H1 (cell line): Measurements from ENCODE around the gene CAPN11. TPM values are rescaled to one million over a fixed set of nuclear protein-coding genes. Genes with fewer than 3 reads are reported as not detected.

ENCODE experiments used
- CEBPB ChIP-seq: IDR thresholded peaks from 2 replicates; pipeline ENCODE4 v1.6.1; 2012; ENCODE audit warnings: low read depth, low read length
- CHD2 ChIP-seq: IDR thresholded peaks from 2 replicates; pipeline ENCODE4 v1.6.1; 2012; ENCODE audit warnings: low read length, improper control_type of control experiment
- CHD7 ChIP-seq: fragments of 300-600 bp; sonication (generic); IDR thresholded peaks from 2 replicates; pipeline ENCODE4 v1.7.1; 2012; ENCODE audit warnings: low read length, moderate library complexity, mild to moderate bottlenecking, inconsistent platforms; ENCODE audit not compliant: insufficient replicate concordance
- EZH2 ChIP-seq: fragments of 200-600 bp; sonication (generic); IDR thresholded peaks from 2 replicates; pipeline ENCODE4 v1.7.1; 2012; ENCODE audit warnings: low read depth, mild to moderate bottlenecking, moderate library complexity, low read length, inconsistent platforms; ENCODE audit not compliant: severe bottlenecking
- HDAC2 ChIP-seq, 2 experiments: fragments of 300-600 bp in 1 of 2; sonication (generic) in 1 of 2; IDR thresholded peaks; 2 replicates each; pipeline ENCODE4 v1.6.1; 2011 to 2012; ENCODE audit warnings: low read depth in 2 of 2, low read length in 2 of 2, mild to moderate bottlenecking in 2 of 2, moderate library complexity in 2 of 2, borderline replicate concordance in 1 of 2, inconsistent platforms in 1 of 2
- MAFK ChIP-seq: IDR thresholded peaks from 2 replicates; pipeline ENCODE4 v1.6.1; 2012; ENCODE audit warnings: low read depth, mild to moderate bottlenecking, improper control_type of control experiment, low read length
- NRF1 ChIP-seq: IDR thresholded peaks from 2 replicates; pipeline ENCODE4 v1.6.1; 2011; ENCODE audit warnings: mild to moderate bottlenecking, low read depth, low read length, improper control_type of control experiment
- PHF8 ChIP-seq: fragments of 200-600 bp; sonication (generic); conservative IDR thresholded peaks from 2 replicates; pipeline ENCODE4 v1.7.1; 2012; ENCODE audit warnings: low read depth, mild to moderate bottlenecking, inconsistent platforms, low read length, moderate library complexity
- POLR2A ChIP-seq, 2 experiments: IDR thresholded peaks; 1 replicate in 1 of 2; 2 replicates in 1 of 2; pipeline ENCODE4 v1.6.1; 2011; ENCODE audit warnings: low read depth in 2 of 2, low read length in 2 of 2, mild to moderate bottlenecking in 2 of 2; ENCODE audit errors: control extremely low read depth in 1 of 2
- RXRA ChIP-seq: IDR thresholded peaks from 2 replicates; pipeline ENCODE4 v1.6.1; 2011; ENCODE audit warnings: low read depth, mild to moderate bottlenecking, low read length, moderate library complexity; ENCODE audit not compliant: insufficient read depth
- SAP30 ChIP-seq: fragments of 300-600 bp; sonication (generic); IDR thresholded peaks from 2 replicates; pipeline ENCODE4 v1.7.1; 2012; ENCODE audit warnings: low read length, moderate library complexity, mild to moderate bottlenecking, inconsistent platforms; ENCODE audit not compliant: insufficient read depth, insufficient replicate concordance
- TAF7 ChIP-seq: optimal IDR thresholded peaks from 2 replicates; pipeline ENCODE3; 2011; ENCODE audit warnings: low read depth, mild to moderate bottlenecking, inconsistent platforms, low read length, moderate library complexity, borderline replicate concordance
- polyA plus RNA-seq, 7 experiments: library from polyadenylated mRNA; depleted of rRNA in 3 of 7; stranded (reverse) in 5 of 7; unstranded in 2 of 7; fragments of >200 nt in 5 of 7; fragments of 200-250 nt in 2 of 7; gene quantifications; 1 replicate in 5 of 7; 2 replicates in 1 of 7; 4 replicates in 1 of 7; pipeline versions ENCODE4 v1.2.1 to v1.2.3, GENCODE V29; 2011 to 2013; ENCODE audit warnings: missing spikeins in 2 of 7, mixed read lengths in 2 of 7
- total RNA-seq: library from RNA; stranded (reverse); fragmentation: NEBNext Ultra II Directional; extraction: Animal tissue kit (Norgen Biotek cat#: 25700); gene quantifications from 2 replicates; pipeline ENCODE4 v1.2.1, GENCODE V29; 2021

Gene CAPN11
- total and polyA plus RNA-seq, 2 of the 8 experiments (the other 6 are each of a cell fraction or from before 2014, with no cell fraction given), result 0.95 to 0.97 TPM

- TF ChIP-seq CHD7 (no peak), TAF7 (no peak), RXRA (no peak), CHD2 (no peak), NRF1 (no peak), PHF8 (no peak), HDAC2 (IDR thresholded peaks at IDR 0.05; ENCODE audit: borderline replicate concordance in 1 of 2, low read depth in 2 of 2, low read length in 2 of 2) (no peak), SAP30 (no peak), CEBPB (no peak), EZH2 (no peak), MAFK (no peak), POLR2A (IDR thresholded peaks at IDR 0.05; ENCODE audit: control extremely low read depth in 1 of 2, low read depth in 2 of 2, low read length in 2 of 2) (no peak)
Measured at GRCh38 chr6:44152109-44152461, 6.5 kb upstream of the CAPN11 start (continued).
